ENCODE measurements around the gene SOD1.

DNA sequence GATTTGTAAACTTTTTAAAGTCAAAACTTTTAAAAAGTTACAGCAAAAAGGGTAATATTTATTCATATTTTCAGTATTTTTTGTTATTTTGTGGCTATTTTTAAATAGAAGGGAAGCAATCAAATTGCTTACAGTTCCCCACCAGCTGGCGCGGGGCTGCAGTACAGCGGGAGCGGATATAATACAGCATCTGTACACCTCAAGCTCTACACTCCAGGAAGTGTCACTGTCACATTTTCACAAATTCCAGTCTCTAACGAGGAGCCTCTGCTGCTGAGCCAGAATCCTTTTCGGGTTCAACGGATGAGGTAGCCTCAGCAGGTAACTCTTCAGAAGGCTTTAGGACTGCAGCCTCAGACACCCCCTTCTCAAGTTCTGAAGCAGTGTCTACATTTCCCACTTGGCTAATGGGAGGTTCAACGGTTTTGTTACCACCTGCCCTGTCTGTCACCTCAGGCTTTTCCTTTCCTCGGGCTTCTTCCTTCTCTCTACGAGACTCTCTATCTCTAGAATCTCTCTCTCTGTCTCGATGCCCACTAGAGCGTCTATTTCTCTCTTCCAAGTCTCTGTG, 11.7 kb downstream of the SOD1 start:
- no peak for TF ChIP-seq POLR2A (IDR thresholded peaks at IDR 0.05)
- TF ChIP-seq, protein P1, sequence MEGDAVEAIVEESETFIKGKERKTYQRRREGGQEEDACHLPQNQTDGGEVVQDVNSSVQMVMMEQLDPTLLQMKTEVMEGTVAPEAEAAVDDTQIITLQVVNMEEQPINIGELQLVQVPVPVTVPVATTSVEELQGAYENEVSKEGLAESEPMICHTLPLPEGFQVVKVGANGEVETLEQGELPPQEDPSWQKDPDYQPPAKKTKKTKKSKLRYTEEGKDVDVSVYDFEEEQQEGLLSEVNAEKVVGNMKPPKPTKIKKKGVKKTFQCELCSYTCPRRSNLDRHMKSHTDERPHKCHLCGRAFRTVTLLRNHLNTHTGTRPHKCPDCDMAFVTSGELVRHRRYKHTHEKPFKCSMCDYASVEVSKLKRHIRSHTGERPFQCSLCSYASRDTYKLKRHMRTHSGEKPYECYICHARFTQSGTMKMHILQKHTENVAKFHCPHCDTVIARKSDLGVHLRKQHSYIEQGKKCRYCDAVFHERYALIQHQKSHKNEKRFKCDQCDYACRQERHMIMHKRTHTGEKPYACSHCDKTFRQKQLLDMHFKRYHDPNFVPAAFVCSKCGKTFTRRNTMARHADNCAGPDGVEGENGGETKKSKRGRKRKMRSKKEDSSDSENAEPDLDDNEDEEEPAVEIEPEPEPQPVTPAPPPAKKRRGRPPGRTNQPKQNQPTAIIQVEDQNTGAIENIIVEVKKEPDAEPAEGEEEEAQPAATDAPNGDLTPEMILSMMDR (IDR thresholded peaks at IDR 0.05) = no peak

Data from tibial nerve (tissue), 3 donors.